WERI-Rb-1 (cell line): Measurements from ENCODE around the gene UBE2G1.

Experiments
- DNase-seq: peaks from one replicate; pipeline ENCODE4 v3.0.0-alpha.2; 2020
- H3K27ac ChIP-seq: fragments of 250-450 bp; sonication (Bioruptor Pico); 2 replicates; pipeline ENCODE4 v1.5.1; 2020; ENCODE audit warnings: mild to moderate bottlenecking, moderate library complexity
- H3K27me3 ChIP-seq: fragments of 250-450 bp; sonication (Bioruptor Pico); 2 replicates; pipeline ENCODE4 v1.5.1; 2021; ENCODE audit warnings: mild to moderate bottlenecking, low read depth, moderate library complexity; ENCODE audit not compliant: insufficient read depth, severe bottlenecking
- H3K36me3 ChIP-seq: fragments of 250-450 bp; sonication (Bioruptor Pico); 2 replicates; pipeline ENCODE4 v1.5.1; 2020; ENCODE audit warnings: mild to moderate bottlenecking, moderate library complexity
- H3K4me3 ChIP-seq: 2 replicates; pipeline ENCODE4 v1.5.1; 2011; ENCODE audit warnings: low read depth, mild to moderate bottlenecking, control low read depth, low read length
- H3K9me3 ChIP-seq: fragments of 250-450 bp; sonication (Bioruptor Pico); 2 replicates; pipeline ENCODE4 v1.5.1; 2021; ENCODE audit warnings: mild to moderate bottlenecking, moderate library complexity; ENCODE audit not compliant: severe bottlenecking
- TF ChIP-seq, protein P1 (sequence below): IDR thresholded peaks from 2 replicates; pipeline ENCODE4 v1.5.1; 2011; ENCODE audit warnings: low read depth, mild to moderate bottlenecking, control low read depth, inconsistent platforms, low read length

The UBE2G1 gene

DNA sequence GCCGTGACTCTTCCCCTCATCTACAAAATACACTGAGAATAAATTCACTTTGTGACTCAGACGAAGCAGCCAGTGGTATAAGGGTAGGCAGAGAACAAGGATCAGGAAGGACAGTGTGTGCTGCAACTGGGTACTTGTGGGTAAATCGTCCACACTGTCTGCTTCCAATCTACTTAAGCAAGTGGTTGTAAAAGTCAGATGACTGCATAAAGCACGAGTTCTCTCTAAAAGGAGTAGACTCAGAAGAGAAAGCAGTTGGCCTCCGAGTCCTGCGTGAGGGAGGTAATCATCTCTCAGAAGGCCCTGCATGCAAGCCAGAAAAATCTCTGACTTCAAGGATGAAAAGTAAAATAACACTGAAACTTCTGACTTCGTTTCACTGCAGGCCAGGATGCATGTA lies 145.8 kb downstream of the UBE2G1 start:
- Histone ChIP-seq H3K27ac (no peak overlapping the region), H3K36me3 (peaks cover 26% of the 10 kb centered on the region), H3K27me3 (no peaks in the 10 kb centered on the region), H3K4me3 (no peak overlapping the region), H3K9me3 (no peaks in the 10 kb centered on the region)
- no peak for DNase-seq
- TF ChIP-seq, protein P1, sequence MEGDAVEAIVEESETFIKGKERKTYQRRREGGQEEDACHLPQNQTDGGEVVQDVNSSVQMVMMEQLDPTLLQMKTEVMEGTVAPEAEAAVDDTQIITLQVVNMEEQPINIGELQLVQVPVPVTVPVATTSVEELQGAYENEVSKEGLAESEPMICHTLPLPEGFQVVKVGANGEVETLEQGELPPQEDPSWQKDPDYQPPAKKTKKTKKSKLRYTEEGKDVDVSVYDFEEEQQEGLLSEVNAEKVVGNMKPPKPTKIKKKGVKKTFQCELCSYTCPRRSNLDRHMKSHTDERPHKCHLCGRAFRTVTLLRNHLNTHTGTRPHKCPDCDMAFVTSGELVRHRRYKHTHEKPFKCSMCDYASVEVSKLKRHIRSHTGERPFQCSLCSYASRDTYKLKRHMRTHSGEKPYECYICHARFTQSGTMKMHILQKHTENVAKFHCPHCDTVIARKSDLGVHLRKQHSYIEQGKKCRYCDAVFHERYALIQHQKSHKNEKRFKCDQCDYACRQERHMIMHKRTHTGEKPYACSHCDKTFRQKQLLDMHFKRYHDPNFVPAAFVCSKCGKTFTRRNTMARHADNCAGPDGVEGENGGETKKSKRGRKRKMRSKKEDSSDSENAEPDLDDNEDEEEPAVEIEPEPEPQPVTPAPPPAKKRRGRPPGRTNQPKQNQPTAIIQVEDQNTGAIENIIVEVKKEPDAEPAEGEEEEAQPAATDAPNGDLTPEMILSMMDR: no peak
